ENCODE data around the gene SLCO4A1.

DNA sequence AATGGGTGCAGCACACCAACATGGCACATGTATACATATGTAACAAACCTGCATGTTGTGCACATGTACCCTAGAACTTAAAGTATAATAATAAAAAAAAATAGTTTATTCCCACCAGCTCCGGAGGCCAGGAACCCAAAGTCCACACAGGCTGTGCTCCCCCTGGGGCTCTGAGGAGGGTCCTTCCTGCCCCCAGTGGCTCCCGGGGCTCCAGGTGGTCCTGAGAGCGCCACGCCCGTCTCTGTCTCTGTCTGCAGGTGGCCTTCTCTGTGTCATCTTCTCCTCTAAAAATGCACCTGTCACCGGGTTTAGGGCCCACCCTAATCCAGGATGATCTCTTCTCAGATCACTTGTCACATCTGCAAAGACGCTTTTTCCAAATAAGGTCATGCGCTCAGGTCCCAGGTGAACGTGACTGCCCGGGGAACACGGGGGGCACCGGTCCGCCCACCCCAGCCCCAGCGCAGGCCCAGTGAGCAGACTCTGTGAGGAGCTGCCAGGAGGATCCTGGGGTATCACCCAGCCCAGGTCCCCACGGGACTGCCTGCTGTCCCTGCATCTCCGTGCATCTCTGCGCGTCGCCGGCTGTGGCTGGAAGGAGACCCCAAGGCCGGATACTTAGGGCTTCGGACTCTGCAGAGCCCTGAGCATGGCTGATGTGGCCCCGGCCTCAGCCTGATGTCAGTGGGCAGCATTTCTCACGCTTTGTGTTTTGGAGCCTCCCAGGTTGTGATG, 11.8 kb downstream of the SLCO4A1 start:
- no peak for TF ChIP-seq POLR2AphosphoS5 (IDR thresholded peaks at IDR 0.05)
- TF ChIP-seq EP300 (IDR thresholded peaks at IDR 0.05): no peak
- TF ChIP-seq, protein P1, sequence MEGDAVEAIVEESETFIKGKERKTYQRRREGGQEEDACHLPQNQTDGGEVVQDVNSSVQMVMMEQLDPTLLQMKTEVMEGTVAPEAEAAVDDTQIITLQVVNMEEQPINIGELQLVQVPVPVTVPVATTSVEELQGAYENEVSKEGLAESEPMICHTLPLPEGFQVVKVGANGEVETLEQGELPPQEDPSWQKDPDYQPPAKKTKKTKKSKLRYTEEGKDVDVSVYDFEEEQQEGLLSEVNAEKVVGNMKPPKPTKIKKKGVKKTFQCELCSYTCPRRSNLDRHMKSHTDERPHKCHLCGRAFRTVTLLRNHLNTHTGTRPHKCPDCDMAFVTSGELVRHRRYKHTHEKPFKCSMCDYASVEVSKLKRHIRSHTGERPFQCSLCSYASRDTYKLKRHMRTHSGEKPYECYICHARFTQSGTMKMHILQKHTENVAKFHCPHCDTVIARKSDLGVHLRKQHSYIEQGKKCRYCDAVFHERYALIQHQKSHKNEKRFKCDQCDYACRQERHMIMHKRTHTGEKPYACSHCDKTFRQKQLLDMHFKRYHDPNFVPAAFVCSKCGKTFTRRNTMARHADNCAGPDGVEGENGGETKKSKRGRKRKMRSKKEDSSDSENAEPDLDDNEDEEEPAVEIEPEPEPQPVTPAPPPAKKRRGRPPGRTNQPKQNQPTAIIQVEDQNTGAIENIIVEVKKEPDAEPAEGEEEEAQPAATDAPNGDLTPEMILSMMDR (IDR thresholded peaks at IDR 0.05): no peak
- no peak for TF ChIP-seq POLR2A (IDR thresholded peaks at IDR 0.05)
